GM18861 (cell line): ENCODE measurements around the gene ENTPD2.
"Not testable (repeated sequence)": the region's sequence is repeated elsewhere in the genome, so short reads cannot be mapped to it uniquely, and the experiment has no call there.

Experiments used
- ATAC-seq: cut with Tn5 transposase; IDR thresholded peaks from one replicate; pipeline ENCODE4 v1.9.1; 2021; ENCODE audit not compliant: unreplicated experiment

Gene ENTPD2

GRCh38 chr9:137004285-137004684, 49.6 kb downstream of the ENTPD2 start:
- ATAC-seq, result not testable (repeated sequence)

- ATAC-seq, result no peak
Measured at GRCh38 chr9:137002646-137003041, 51.2 kb downstream of the ENTPD2 start.

- ATAC-seq, result no peak
Measured at GRCh38 chr9:137001857-137002645, 51.8 kb downstream of the ENTPD2 start.

GRCh38 chr9:137000177-137000930, 53.5 kb downstream of the ENTPD2 start:
- ATAC-seq, result peak; percentile 80
